Measurements from ENCODE around the gene BNC2. TPM values are rescaled to one million over a fixed set of nuclear protein-coding genes. Genes with fewer than 3 reads are reported as not detected.

BNC2 gene
- total and polyA plus RNA-seq, 2 of the 13 experiments (the other 11 are each of a cell fraction or from before 2014, with no cell fraction given) = not detected

- no peak for TF ChIP-seq CSRNP1 (CRISPR knock-in tag; IDR thresholded peaks at IDR 0.05)
- TF ChIP-seq ZSCAN12 (CRISPR knock-in tag; IDR thresholded peaks at IDR 0.05) = no peak
- TF ChIP-seq ZNF18 (CRISPR knock-in tag; IDR thresholded peaks at IDR 0.05; ENCODE audit: insufficient replicate concordance) = no peak
- TF ChIP-seq SNAPC5 (CRISPR knock-in tag; IDR thresholded peaks at IDR 0.05; ENCODE audit: borderline replicate concordance) = no peak
- TF ChIP-seq CSRNP2 (CRISPR knock-in tag; conservative IDR thresholded peaks at IDR 0.05; ENCODE audit: low read depth) = no peak
- TF ChIP-seq GLMP (CRISPR knock-in tag; IDR thresholded peaks at IDR 0.05; ENCODE audit: borderline replicate concordance) = no peak
- no peak for TF ChIP-seq YEATS4 (CRISPR knock-in tag; IDR thresholded peaks at IDR 0.05; ENCODE audit: borderline replicate concordance)
- peak; percentile 29; the same call in 1 of the 2 replicates for TF ChIP-seq NR2C2 (CRISPR knock-in tag; IDR thresholded peaks at IDR 0.05; ENCODE audit: borderline replicate concordance)
- no peak for TF ChIP-seq ZNF546 (CRISPR knock-in tag; conservative IDR thresholded peaks at IDR 0.05)
- TF ChIP-seq ZNF761 (CRISPR knock-in tag; conservative IDR thresholded peaks at IDR 0.05) = no peak
- TF ChIP-seq MEIS1 (CRISPR knock-in tag; IDR thresholded peaks at IDR 0.05; ENCODE audit: borderline replicate concordance) = no peak
- TF ChIP-seq EP300 (IDR thresholded peaks at IDR 0.05; ENCODE audit: low read depth in 2 of 2, low read length in 2 of 2) = peak; percentile 56 to 77
- TF ChIP-seq EP300 (CRISPR knock-in tag; IDR thresholded peaks at IDR 0.05; ENCODE audit: borderline replicate concordance) = peak; percentile 67; the same call in 1 of the 2 replicates
- TF ChIP-seq HNRNPH1 (optimal IDR thresholded peaks at IDR 0.05; ENCODE audit: low read depth, low read length) = no peak
- TF ChIP-seq TARDBP (CRISPR knock-in tag; IDR thresholded peaks at IDR 0.05) = peak; percentile 62; the same call in 1 of the 2 replicates
- TF ChIP-seq ZSCAN30 (CRISPR knock-in tag; IDR thresholded peaks at IDR 0.05) = no peak
- TF ChIP-seq UBTF (CRISPR knock-in tag; IDR thresholded peaks at IDR 0.05) = no peak
- TF ChIP-seq ZNF644 (CRISPR knock-in tag; IDR thresholded peaks at IDR 0.05; ENCODE audit: low read depth) = peak; percentile 29; the same call in 1 of the 2 replicates
- TF ChIP-seq HMG20B (CRISPR knock-in tag; conservative IDR thresholded peaks at IDR 0.05) = 0 out of 2 replicates have a peak, but pooled peaks have one; percentile 31
- TF ChIP-seq SIN3A (IDR thresholded peaks at IDR 0.05; ENCODE audit: borderline replicate concordance, low read depth, low read length) = no peak
- no peak for TF ChIP-seq KAT7 (CRISPR knock-in tag; IDR thresholded peaks at IDR 0.05; ENCODE audit: borderline replicate concordance)
Observed at GRCh38 chr9:16413509-16414016, 456.9 kb downstream of the BNC2 start (continued).
